Esophagus (tissue), 2 donors: Measurements from ENCODE around the gene OR51D1. TPM values are rescaled to one million over a fixed set of nuclear protein-coding genes. Genes with fewer than 3 reads are reported as not detected.

Experiments
- H3K27ac ChIP-seq, 2 donors: one replicate each; pipeline ENCODE4 v1.5.1; 2013; ENCODE audit warnings: low read depth in 2 of 2, mild to moderate bottlenecking in 2 of 2, inconsistent platforms in 1 of 2, low read length in 1 of 2, moderate library complexity in 1 of 2
- H3K27me3 ChIP-seq, 2 donors: one replicate each; pipeline ENCODE4 v1.6.1; 2013; ENCODE audit warnings: low read length in 2 of 2, control low read depth in 1 of 2, mild to moderate bottlenecking in 1 of 2; ENCODE audit not compliant: insufficient read depth in 2 of 2, control insufficient read depth in 1 of 2
- H3K36me3 ChIP-seq, 2 donors: one replicate each; pipeline ENCODE4 v1.6.1; 2013; ENCODE audit warnings: low read length in 1 of 2; ENCODE audit not compliant: control insufficient read depth in 2 of 2, insufficient read depth in 2 of 2
- H3K4me1 ChIP-seq, 2 donors: one replicate each; pipeline ENCODE4 v1.6.1; 2013; ENCODE audit warnings: low read length in 1 of 2; ENCODE audit not compliant: control insufficient read depth in 2 of 2, insufficient read depth in 2 of 2
- H3K4me3 ChIP-seq, 2 donors: one replicate each; pipeline ENCODE4 v1.5.1; 2013; ENCODE audit warnings: low read length in 2 of 2, mild to moderate bottlenecking in 2 of 2, low read depth in 1 of 2, moderate library complexity in 1 of 2
- H3K9me3 ChIP-seq, 2 donors: one replicate each; pipeline ENCODE4 v1.6.1; 2013; ENCODE audit warnings: mild to moderate bottlenecking in 2 of 2, low read depth in 1 of 2, low read length in 1 of 2, moderate library complexity in 1 of 2; ENCODE audit not compliant: control insufficient read depth in 2 of 2, insufficient read depth in 1 of 2
- WGBS, 2 donors: extraction: QIAGEN DNeasy Blood & Tissue Kit; methylation state at CpG; one replicate each; pipeline ENCODE4 v1.1.7; 2013; 5-methylcytosine and 5-hydroxymethylcytosine counted together
- polyA plus RNA-seq, 2 donors: library from polyadenylated mRNA; stranded (reverse); fragments of 200-250 nt; gene quantifications; one replicate each; pipeline ENCODE4 v1.2.3, GENCODE V29; 2013
- donor health status: healthy with polysubstance abuse.
- donor health status: Bipolar disorder and iron deficiency.

OR51D1 gene
- polyA plus RNA-seq, 2 donors: not detected

DNA sequence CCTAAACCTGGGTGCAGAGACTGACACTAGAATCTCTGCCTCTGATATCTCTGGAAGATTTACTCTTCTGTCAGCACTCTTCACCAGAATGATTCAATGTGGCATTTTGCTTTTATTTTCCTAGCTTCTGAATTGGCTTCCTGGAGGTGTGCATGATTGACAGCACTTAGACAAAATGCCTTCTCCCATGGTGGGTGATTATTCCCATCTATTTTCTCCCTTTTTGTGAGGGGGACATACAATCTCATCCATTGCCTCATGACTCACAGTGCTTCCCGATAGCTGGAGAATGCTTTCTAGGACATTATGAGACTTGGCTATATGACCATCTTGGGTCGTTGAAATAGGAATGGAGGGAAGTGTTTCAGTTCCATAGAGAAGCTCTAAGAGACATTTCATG is 25.3 kb upstream of the OR51D1 start:
- H3K4me1 ChIP-seq: no peaks in the 10 kb centered on the region
- H3K27me3 ChIP-seq: no peaks in the 10 kb centered on the region
- H3K27ac ChIP-seq: no peak overlapping the region
- WGBS, 2 donors: 86 to 89% methylated on average over 2 of the region's 2 CpGs
- H3K9me3 ChIP-seq: no peaks in the 10 kb centered on the region
- H3K4me3 ChIP-seq: no peak overlapping the region
- no peaks in the 10 kb centered on the region for H3K36me3 ChIP-seq

DNA sequence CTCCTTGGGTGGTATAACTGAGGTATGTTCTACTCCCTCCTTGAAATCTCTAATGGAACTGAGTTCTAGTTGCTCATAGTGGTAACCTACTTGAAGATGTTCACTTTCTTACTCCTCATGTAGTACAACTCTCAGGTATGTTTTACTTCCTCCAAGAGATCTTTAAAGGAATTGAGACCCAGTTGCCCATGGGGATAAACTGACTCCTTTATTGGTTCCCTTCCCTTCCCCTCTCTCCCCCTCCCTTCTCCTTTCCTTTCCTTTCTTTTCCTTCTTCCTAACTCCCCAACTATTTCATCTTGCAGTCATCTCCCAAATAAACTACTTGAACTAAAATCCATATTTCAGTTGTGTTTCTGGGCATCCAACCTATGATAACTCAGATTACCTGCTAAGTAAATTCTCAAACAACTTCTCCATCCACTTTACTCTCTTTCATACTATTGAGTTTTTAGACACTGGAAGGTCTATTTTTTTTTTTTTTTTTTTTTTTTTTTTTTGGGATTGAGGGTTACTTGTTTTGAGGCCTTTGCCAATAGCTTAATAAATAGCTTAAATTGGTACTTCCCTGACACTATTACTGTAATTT is 21.3 kb upstream of the OR51D1 start:
- Histone ChIP-seq H3K27ac (no peak overlapping the region), H3K36me3 (no peaks in the 10 kb centered on the region)

DNA sequence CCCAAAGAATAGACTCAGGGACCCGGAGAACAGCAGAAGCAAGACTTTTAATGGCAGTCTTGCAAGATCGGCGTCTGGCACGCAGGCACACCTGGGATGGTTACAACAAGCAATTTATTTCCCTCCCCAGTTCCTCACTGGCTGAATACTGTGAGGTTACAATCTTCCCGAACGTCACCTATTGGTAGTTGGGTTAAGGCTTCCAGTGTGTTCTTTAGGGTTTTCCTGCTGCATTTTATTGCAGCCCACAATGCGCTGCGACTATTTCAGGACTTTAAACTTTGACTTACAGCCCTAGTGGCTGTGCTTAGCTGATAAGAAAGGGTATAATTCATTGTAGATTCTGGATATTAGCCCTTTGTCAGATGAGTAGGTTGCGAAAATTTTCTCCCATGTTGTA is 17.8 kb upstream of the OR51D1 start:
- Histone ChIP-seq H3K9me3 (no peaks in the 10 kb centered on the region), H3K36me3 (no peaks in the 10 kb centered on the region), H3K4me3 (no peak overlapping the region), H3K27me3 (no peaks in the 10 kb centered on the region), H3K27ac (no peak overlapping the region), H3K4me1 (no peaks in the 10 kb centered on the region)
- WGBS, 2 donors: 78 to 85% methylated on average over 9 of the region's 9 CpGs

More for the DNA sequence above, 21.3 kb upstream of the OR51D1 start:
- H3K4me3 ChIP-seq: no peak overlapping the region
- no peaks in the 10 kb centered on the region for H3K4me1 ChIP-seq
- H3K27me3 ChIP-seq: no peaks in the 10 kb centered on the region
- no peaks in the 10 kb centered on the region for H3K9me3 ChIP-seq

DNA sequence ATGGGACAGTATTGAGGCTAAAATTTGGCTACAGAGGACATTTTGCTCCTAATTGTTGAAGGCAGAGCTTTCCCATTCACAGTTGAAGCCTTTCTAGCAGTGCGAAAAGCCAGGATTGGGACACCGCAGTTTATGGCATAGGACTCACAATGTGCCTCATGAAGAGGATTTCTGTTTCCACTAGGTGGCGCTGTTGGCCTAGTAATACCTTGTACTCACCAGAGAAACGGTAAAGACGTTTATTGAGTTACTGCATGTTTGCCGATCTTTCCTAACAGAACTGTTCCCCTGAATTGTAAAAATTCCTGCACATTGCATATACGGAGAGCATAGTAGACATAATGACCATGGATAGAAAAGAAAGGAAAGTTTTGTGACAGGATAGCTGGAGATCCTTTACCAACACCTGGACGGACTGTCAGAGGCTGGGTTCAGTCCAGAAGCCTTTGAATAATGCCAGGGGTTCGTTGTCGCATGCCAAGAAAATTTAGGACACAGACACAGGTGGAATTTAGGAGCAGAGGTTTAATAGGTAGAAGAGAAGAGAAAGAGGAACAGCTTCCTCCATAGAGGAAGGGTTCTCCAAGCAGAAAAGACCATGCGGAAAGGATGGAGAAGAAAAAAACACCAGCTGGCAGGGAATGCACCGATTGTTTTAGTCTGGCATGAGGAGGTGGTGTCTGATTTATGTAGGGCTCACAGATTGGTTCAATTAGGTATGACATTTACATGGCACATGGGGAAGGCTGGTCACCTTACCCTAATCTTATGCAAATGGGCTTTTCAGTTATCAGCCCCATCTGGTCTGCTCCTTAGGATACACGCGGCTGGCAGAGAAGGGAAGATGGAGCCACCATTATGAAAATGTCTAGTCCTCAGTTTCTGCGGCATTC is 10.8 kb upstream of the OR51D1 start:
- peaks cover 0 to 4% of the 10 kb centered on the region in 2 donors for H3K27me3 ChIP-seq
- no peaks in the 10 kb centered on the region for H3K4me1 ChIP-seq
- H3K27ac ChIP-seq: no peak overlapping the region
- no peak overlapping the region for H3K4me3 ChIP-seq
- WGBS, 2 donors: 43 to 46% methylated on average over 15 of the region's 15 CpGs
- no peaks in the 10 kb centered on the region for H3K36me3 ChIP-seq
- no peaks in the 10 kb centered on the region for H3K9me3 ChIP-seq

DNA sequence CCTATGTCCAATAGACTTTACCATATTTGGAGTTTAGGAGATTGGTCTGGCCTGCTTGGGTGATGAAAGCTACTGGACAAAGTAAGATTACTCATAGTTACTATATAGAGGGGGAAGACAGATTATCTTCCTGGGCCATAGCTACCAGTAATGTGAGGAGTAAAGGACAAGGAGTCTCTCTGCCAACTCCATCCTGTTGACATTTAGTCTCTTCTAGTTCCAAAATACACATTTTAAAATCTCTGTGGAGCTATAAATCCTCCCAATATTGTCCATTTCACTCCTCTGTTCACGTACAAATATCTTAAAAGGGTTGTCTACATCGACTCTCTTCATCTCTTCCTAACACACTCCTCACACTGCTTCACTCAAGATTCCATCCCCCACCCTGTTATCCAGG is 1.1 kb upstream of the OR51D1 start:
- Histone ChIP-seq H3K36me3 (no peaks in the 10 kb centered on the region), H3K4me3 (no peak overlapping the region), H3K27me3 (no peaks in the 10 kb centered on the region), H3K9me3 (no peaks in the 10 kb centered on the region), H3K27ac (no peak overlapping the region), H3K4me1 (no peaks in the 10 kb centered on the region)
- WGBS, 2 donors: 67 to 80% methylated on average over 2 of the region's 2 CpGs

DNA sequence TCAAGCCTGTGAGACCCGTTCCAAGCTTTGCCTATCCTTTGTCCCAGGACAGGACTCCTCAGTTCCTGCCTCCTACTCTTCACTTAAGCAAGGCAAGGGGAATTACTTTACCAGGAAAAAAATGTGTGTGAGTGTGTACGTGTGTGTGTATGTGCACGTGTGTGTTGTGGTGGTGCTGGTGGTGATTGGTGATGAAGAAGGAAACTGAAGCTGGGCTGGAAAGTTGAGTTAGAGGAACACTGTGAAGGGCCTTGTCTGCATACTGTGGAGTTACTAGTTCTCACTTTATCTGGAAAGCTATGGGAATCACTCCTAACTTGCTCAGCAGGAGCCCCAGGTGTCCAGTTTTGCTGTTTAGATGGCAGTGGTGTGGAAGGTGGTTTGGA is 378 bp downstream of the OR51D1 start:
- WGBS, 2 donors: 75 to 88% methylated on average over 3 of the region's 3 CpGs
- H3K4me1 ChIP-seq: no peaks in the 10 kb centered on the region
- H3K36me3 ChIP-seq: no peaks in the 10 kb centered on the region
- H3K27ac ChIP-seq: no peak overlapping the region
- no peaks in the 10 kb centered on the region for H3K9me3 ChIP-seq
- no peak overlapping the region for H3K4me3 ChIP-seq
- no peaks in the 10 kb centered on the region for H3K27me3 ChIP-seq

DNA sequence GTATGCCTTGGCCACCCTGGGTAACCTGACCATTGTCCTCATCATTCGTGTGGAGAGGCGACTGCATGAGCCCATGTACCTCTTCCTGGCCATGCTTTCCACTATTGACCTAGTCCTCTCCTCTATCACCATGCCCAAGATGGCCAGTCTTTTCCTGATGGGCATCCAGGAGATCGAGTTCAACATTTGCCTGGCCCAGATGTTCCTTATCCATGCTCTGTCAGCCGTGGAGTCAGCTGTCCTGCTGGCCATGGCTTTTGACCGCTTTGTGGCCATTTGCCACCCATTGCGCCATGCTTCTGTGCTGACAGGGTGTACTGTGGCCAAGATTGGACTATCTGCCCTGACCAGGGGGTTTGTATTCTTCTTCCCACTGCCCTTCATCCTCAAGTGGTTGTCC is 2.7 kb downstream of the OR51D1 start:
- H3K9me3 ChIP-seq: no peaks in the 10 kb centered on the region
- no peak overlapping the region for H3K4me3 ChIP-seq
- H3K4me1 ChIP-seq: no peaks in the 10 kb centered on the region
- H3K27ac ChIP-seq: no peak overlapping the region
- 86 to 89% methylated on average over 6 of the region's 6 CpGs for WGBS, 2 donors
- H3K27me3 ChIP-seq: no peaks in the 10 kb centered on the region
- no peaks in the 10 kb centered on the region for H3K36me3 ChIP-seq

DNA sequence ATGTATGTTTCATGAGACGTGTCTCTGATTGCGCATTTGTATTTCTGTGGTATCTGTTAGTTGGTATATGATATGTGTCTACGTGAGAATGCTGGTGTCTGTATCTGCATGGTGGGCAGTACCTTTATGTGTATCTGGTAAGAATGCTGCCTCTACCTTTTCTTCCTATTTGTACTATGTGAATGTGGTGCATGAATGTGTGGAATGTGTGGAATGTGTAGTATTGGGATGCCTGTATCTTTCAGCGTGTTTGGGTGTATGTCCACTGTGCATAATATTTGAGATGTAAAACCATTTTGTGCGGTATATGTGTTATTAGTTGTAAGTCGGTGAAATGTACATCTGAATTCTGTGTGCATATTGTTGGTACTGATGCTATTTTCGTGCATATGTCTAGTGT is 4.2 kb downstream of the OR51D1 start:
- no peaks in the 10 kb centered on the region for H3K27me3 ChIP-seq
- no peaks in the 10 kb centered on the region for H3K36me3 ChIP-seq
- H3K4me3 ChIP-seq: no peak overlapping the region
- H3K4me1 ChIP-seq: no peaks in the 10 kb centered on the region
- H3K9me3 ChIP-seq: no peaks in the 10 kb centered on the region
- no peak overlapping the region for H3K27ac ChIP-seq
- WGBS, 2 donors: 85 to 86% methylated on average over 7 of the region's 7 CpGs

DNA sequence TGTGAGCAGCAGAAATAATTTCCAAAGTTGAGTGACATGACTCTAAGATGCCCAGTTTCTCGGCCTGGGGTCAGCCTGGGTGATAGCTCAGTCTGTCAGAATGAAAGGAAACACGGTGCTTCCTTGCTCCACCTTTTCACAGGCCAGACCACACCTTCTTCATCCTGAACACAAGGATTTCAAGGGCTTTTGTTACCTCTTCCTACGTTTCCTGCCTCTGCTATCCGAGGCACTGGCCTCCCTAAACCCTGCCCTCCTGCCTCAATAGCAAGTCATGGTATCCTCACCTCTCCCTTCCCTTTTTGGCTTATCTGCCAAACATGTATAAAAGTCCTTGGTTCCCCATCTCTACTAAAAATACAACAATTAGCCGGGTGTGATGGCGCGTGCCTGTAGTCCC is 4.8 kb downstream of the OR51D1 start:
- no peak overlapping the region for H3K4me3 ChIP-seq
- H3K27ac ChIP-seq: no peak overlapping the region
- no peaks in the 10 kb centered on the region for H3K36me3 ChIP-seq
- H3K27me3 ChIP-seq: no peaks in the 10 kb centered on the region
- H3K9me3 ChIP-seq: no peaks in the 10 kb centered on the region
- no peaks in the 10 kb centered on the region for H3K4me1 ChIP-seq
- 69 to 71% methylated on average over 7 of the region's 7 CpGs for WGBS, 2 donors

DNA sequence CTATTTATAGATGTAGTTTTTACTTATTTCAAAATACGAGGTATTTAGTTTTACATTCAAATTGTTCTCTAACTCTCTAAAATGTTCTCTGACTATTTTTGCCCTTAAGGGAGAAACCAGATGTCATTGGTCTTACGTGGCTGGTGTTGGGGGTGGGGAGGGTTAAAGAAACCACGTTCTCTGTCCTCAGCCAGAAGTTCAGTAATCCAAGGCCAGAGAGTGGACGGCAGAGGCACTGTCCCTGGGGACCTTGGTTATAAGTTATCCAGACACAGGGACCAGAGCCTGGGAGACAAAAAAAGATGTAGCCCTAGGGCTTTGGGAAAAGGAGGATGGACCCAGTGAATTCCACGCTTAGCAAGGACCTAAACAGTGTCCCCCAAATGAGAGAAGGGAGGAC is 5.8 kb downstream of the OR51D1 start:
- no peaks in the 10 kb centered on the region for H3K27me3 ChIP-seq
- H3K9me3 ChIP-seq: no peaks in the 10 kb centered on the region
- H3K4me1 ChIP-seq: no peaks in the 10 kb centered on the region
- WGBS, 2 donors: 40 to 45% methylated on average over 5 of the region's 5 CpGs
- H3K36me3 ChIP-seq: no peaks in the 10 kb centered on the region
- no peak overlapping the region for H3K27ac ChIP-seq
- no peak overlapping the region for H3K4me3 ChIP-seq
